ENCODE measurements around the gene IGFL4. TPM values are rescaled to one million over a fixed set of nuclear protein-coding genes. Genes with fewer than 3 reads are reported as not detected.

IGFL4 gene
- not detected in 2 replicates for total RNA-seq

GRCh38 chr19:46040952-46041500 lies at the start of gene IGFL4:
TSS of gene IGFL4 (minus strand) at chr19:46041002. CDS start at chr19:46040962, 40 bp downstream.

GRCh38 chr19:46022431-46023310 lies 18.1 kb downstream of the IGFL4 start, which contains the start of gene PGLYRP1:
TSS of gene PGLYRP1 (minus strand) at chr19:46023053. CDS start at chr19:46023021, 32 bp downstream.

GRCh38 chr19:45994998-45995714 lies 45.6 kb downstream of the IGFL4 start, which contains the start of gene CCDC61:
TSS of gene CCDC61 (plus strand) at chr19:45995467. CDS start at chr19:46003019, 7,552 bp downstream.

Small RNA genes lying within 50 kb of the gene (small RNA-seq; reads per million reads assigned to genes)
- 2.7 reads per million, percentile 84 among the genes with 10 or more reads in this experiment for gene MIR769

Other genes with a start within 250 kb of the IGFL4 start
- 33.4 and 36.5 TPM in 2 replicates for gene DMWD, start 248.2 kb downstream of the IGFL4 start, total RNA-seq
- 0.39 and 0.43 TPM in 2 replicates for gene RSPH6A, start 225.7 kb downstream of the IGFL4 start, total RNA-seq
- 42.0 and 47.6 TPM in 2 replicates for gene SYMPK, start 177.9 kb downstream of the IGFL4 start, total RNA-seq
- gene FOXA3, start 176.7 kb downstream of the IGFL4 start, total RNA-seq = not detected in 2 replicates
- 31.6 and 39.7 TPM in 2 replicates for gene IRF2BP1, start 154.9 kb downstream of the IGFL4 start, total RNA-seq
- gene MYPOP, start 138.4 kb downstream of the IGFL4 start, total RNA-seq = 1.6 and 2.0 TPM in 2 replicates
- not detected in 2 replicates for gene NANOS2, start 126.2 kb downstream of the IGFL4 start, total RNA-seq
- not detected in 2 replicates for gene NOVA2, start 67.1 kb downstream of the IGFL4 start, total RNA-seq
- gene CCDC61, start 45.5 kb downstream of the IGFL4 start, total RNA-seq = 6.5 and 7.1 TPM in 2 replicates
- not detected in 2 replicates for gene PGLYRP1, start 17.9 kb downstream of the IGFL4 start, total RNA-seq
- gene IGFL3, start 83.7 kb upstream of the IGFL4 start, total RNA-seq = not detected in 2 replicates
- 0.11 TPM in 1 of 2 replicates, not detected in the other for gene IGFL2, start 107.2 kb upstream of the IGFL4 start, total RNA-seq
- not detected in 2 replicates for gene IGFL1, start 188.7 kb upstream of the IGFL4 start, total RNA-seq